Measurements from ENCODE around the gene ELN.

GRCh38 chr7:74003621-74004020 lies 24.4 kb upstream of the ELN start:
- TF ChIP-seq POLR2A (IDR thresholded peaks at IDR 0.05; ENCODE audit: extremely low read depth, insufficient read length): no peak
- TF ChIP-seq CTCF (IDR thresholded peaks at IDR 0.05; ENCODE audit: low read depth, low read length): no peak
